Osteoblast (primary cell): ENCODE measurements around the gene HACD2. TPM values are rescaled to one million over a fixed set of nuclear protein-coding genes. Genes with fewer than 3 reads are reported as not detected.

Source experiments
- DNase-seq: peaks from one replicate; pipeline ENCODE4 v3.0.0; 2011; ENCODE audit warnings: low spot score, mixed read lengths; ENCODE audit not compliant: insufficient read length; ENCODE audit errors: missing footprints
- H2AFZ ChIP-seq: 2 replicates; pipeline ENCODE4 v1.6.0; 2011; ENCODE audit warnings: mild to moderate bottlenecking, low read length
- H3K27ac ChIP-seq: 2 replicates; pipeline ENCODE4 v1.5.1; 2011; ENCODE audit warnings: mild to moderate bottlenecking, low read depth, low read length, moderate library complexity
- H3K27me3 ChIP-seq: 2 replicates; pipeline ENCODE4 v1.6.0; 2012; ENCODE audit warnings: mild to moderate bottlenecking, control low read depth, inconsistent platforms, low read length, moderate library complexity; ENCODE audit not compliant: insufficient read depth
- H3K36me3 ChIP-seq: 2 replicates; pipeline ENCODE4 v1.5.1; 2011; ENCODE audit warnings: mild to moderate bottlenecking, low read length, control low read depth, moderate library complexity; ENCODE audit not compliant: insufficient read depth
- H3K4me1 ChIP-seq: 2 replicates; pipeline ENCODE4 v1.5.1; 2011; ENCODE audit warnings: mild to moderate bottlenecking, low read length, control low read depth, moderate library complexity; ENCODE audit not compliant: insufficient read depth
- H3K4me2 ChIP-seq: 2 replicates; pipeline ENCODE4 v1.6.0; 2011; ENCODE audit warnings: mild to moderate bottlenecking, low read length; ENCODE audit not compliant: insufficient read depth
- H3K4me3 ChIP-seq: fragments of 200-600 bp; sonication (generic); 3 replicates; pipeline ENCODE4 v1.5.1; 2012; ENCODE audit warnings: mild to moderate bottlenecking, low read length, inconsistent platforms; ENCODE audit not compliant: insufficient read depth
- H3K79me2 ChIP-seq: 2 replicates; pipeline ENCODE4 v1.6.0; 2012; ENCODE audit warnings: mild to moderate bottlenecking, low read length, control low read depth, inconsistent platforms; ENCODE audit not compliant: insufficient read depth
- H3K9me3 ChIP-seq: 2 replicates; pipeline ENCODE4 v1.5.1; 2011; ENCODE audit warnings: low read depth, low read length, control low read depth
- H4K20me1 ChIP-seq: 2 replicates; pipeline ENCODE4 v1.6.0; 2012; ENCODE audit warnings: mild to moderate bottlenecking, low read length, control low read depth; ENCODE audit not compliant: insufficient read depth
- total RNA-seq: library from RNA; depleted of rRNA; stranded (reverse); fragments of >200 nt; gene quantifications from 2 replicates; pipeline ENCODE4 v1.2.3, GENCODE V29; 2012
- TF ChIP-seq, protein P1 (sequence below): IDR thresholded peaks from 2 replicates; pipeline ENCODE4 v1.5.1; 2011; ENCODE audit warnings: mild to moderate bottlenecking, low read depth, low read length, moderate library complexity; ENCODE audit errors: extremely low read depth

HACD2 gene
- total RNA-seq, 1 donor = 27.5 TPM

- no peaks in the 10 kb centered on the region for H4K20me1 ChIP-seq
- no peaks in the 10 kb centered on the region for H3K79me2 ChIP-seq
- H3K4me3 ChIP-seq = no peak overlapping the region
- peaks cover 65% of the 10 kb centered on the region for H3K27me3 ChIP-seq
- H3K27ac ChIP-seq = no peak overlapping the region
- H2AFZ ChIP-seq = no peak overlapping the region
- H3K36me3 ChIP-seq = no peaks in the 10 kb centered on the region
- peak; percentile 60 for DNase-seq
- H3K4me2 ChIP-seq = no peak overlapping the region
- TF ChIP-seq, protein P1, sequence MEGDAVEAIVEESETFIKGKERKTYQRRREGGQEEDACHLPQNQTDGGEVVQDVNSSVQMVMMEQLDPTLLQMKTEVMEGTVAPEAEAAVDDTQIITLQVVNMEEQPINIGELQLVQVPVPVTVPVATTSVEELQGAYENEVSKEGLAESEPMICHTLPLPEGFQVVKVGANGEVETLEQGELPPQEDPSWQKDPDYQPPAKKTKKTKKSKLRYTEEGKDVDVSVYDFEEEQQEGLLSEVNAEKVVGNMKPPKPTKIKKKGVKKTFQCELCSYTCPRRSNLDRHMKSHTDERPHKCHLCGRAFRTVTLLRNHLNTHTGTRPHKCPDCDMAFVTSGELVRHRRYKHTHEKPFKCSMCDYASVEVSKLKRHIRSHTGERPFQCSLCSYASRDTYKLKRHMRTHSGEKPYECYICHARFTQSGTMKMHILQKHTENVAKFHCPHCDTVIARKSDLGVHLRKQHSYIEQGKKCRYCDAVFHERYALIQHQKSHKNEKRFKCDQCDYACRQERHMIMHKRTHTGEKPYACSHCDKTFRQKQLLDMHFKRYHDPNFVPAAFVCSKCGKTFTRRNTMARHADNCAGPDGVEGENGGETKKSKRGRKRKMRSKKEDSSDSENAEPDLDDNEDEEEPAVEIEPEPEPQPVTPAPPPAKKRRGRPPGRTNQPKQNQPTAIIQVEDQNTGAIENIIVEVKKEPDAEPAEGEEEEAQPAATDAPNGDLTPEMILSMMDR = no peak
- H3K9me3 ChIP-seq = no peaks in the 10 kb centered on the region
- H3K4me1 ChIP-seq = no peaks in the 10 kb centered on the region
Measured at GRCh38 chr3:123444744-123445143, 140.1 kb downstream of the HACD2 start.

- no peak for DNase-seq
- Histone ChIP-seq H3K36me3 (no peaks in the 10 kb centered on the region), H3K4me2 (no peak overlapping the region), H3K4me3 (no peak overlapping the region), H3K27me3 (peaks cover 68% of the 10 kb centered on the region), H3K9me3 (no peaks in the 10 kb centered on the region), H3K4me1 (no peaks in the 10 kb centered on the region), H3K79me2 (no peaks in the 10 kb centered on the region), H4K20me1 (no peaks in the 10 kb centered on the region), H2AFZ (no peak overlapping the region), H3K27ac (no peak overlapping the region)
- TF ChIP-seq, protein P1 = no peak
Measured at GRCh38 chr3:123444023-123444422, 140.8 kb downstream of the HACD2 start.

GRCh38 chr3:123442908-123443307 is 141.9 kb downstream of the HACD2 start:
- DNase-seq = no peak
- H3K4me1 ChIP-seq = no peaks in the 10 kb centered on the region

DNA sequence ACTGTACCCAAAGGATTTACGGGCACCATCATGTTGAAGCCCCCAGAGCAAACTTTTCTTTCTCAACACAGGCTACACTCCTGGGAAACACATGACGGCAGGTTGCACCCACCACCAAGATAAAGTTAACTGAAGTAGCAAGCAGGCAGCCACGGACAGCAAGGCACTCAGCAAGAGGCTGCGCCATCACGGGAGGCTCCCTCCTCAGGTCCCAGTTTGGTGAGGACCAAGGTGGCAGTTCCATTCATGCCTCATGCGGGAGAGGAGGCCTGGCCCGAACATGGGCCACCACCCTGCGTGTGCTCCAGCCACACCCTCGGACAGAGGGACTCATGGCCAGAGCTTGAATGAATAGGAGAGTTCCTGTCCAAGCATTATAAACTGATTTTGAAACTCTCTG is 142.7 kb downstream of the HACD2 start:
- DNase-seq = no peak
- Histone ChIP-seq H3K9me3 (no peaks in the 10 kb centered on the region), H3K79me2 (no peaks in the 10 kb centered on the region), H3K27me3 (peaks cover 67% of the 10 kb centered on the region), H3K4me1 (no peaks in the 10 kb centered on the region), H4K20me1 (no peaks in the 10 kb centered on the region), H3K4me2 (no peak overlapping the region), H3K4me3 (no peak overlapping the region), H2AFZ (no peak overlapping the region), H3K36me3 (no peaks in the 10 kb centered on the region), H3K27ac (no peak overlapping the region)
- TF ChIP-seq, protein P1 = no peak

More at GRCh38 chr3:123442908-123443307, 141.9 kb downstream of the HACD2 start:
- no peaks in the 10 kb centered on the region for H4K20me1 ChIP-seq
- TF ChIP-seq, protein P1 = no peak
- no peaks in the 10 kb centered on the region for H3K9me3 ChIP-seq
- H3K4me3 ChIP-seq = no peak overlapping the region
- no peak overlapping the region for H3K27ac ChIP-seq
- no peak overlapping the region for H2AFZ ChIP-seq
- H3K36me3 ChIP-seq = no peaks in the 10 kb centered on the region
- H3K79me2 ChIP-seq = no peaks in the 10 kb centered on the region
- no peak overlapping the region for H3K4me2 ChIP-seq
- H3K27me3 ChIP-seq = peaks cover 66% of the 10 kb centered on the region

Other genes starting within 250 kb of the HACD2 start
- gene ADCY5, start 136.0 kb downstream of the HACD2 start, total RNA-seq = 0.59 and 0.72 TPM in 2 replicates